Heart left ventricle (tissue), 16 donors: ENCODE data around the gene PPP1R9B. TPM values are rescaled to one million over a fixed set of nuclear protein-coding genes. Genes with fewer than 3 reads are reported as not detected.
A peak's percentile ranks its signal among the peaks of the same experiment; 100 is the strongest.

ENCODE experiments used
- ATAC-seq, 4 donors: fragments of 200-7000 bp; cut with Tn5 transposase; one replicate each; pipeline ENCODE4 v1.9.1; 2020 to 2022; ENCODE audit warnings: moderate library complexity in 4 of 4, mild to moderate bottlenecking in 3 of 4, moderate number of reproducible peaks in 1 of 4
- DNase-seq, 5 donors: peaks; one replicate each; pipeline ENCODE4 v3.0.0-alpha.2; 2020
- H3K27ac ChIP-seq, 12 donors: fragments of 200-600 bp; sonication (generic) in 4 of 12; one replicate each; pipeline versions ENCODE4 v1.5.0 to v1.8.0; 2016 to 2022; ENCODE audit warnings: mild to moderate bottlenecking in 2 of 12
- H3K27me3 ChIP-seq, 9 donors: fragments of 200-600 bp; sonication (generic) in 2 of 9; one replicate each; pipeline versions ENCODE4 v1.5.1 to v1.8.0; 2016 to 2022; ENCODE audit warnings: mild to moderate bottlenecking in 3 of 9
- H3K36me3 ChIP-seq, 9 donors: fragments of 200-600 bp; sonication (generic) in 2 of 9; one replicate each; pipeline versions ENCODE4 v1.5.0 to v1.8.0; 2018 to 2022; ENCODE audit warnings: mild to moderate bottlenecking in 2 of 9
- H3K4me1 ChIP-seq, 12 donors: fragments of 200-600 bp; sonication (generic) in 4 of 12; one replicate each; pipeline versions ENCODE4 v1.5.0 to v1.8.0; 2016 to 2022; ENCODE audit warnings: mild to moderate bottlenecking in 3 of 12
- H3K4me3 ChIP-seq, 12 donors: fragments of 200-600 bp; sonication (generic) in 4 of 12; one replicate each; pipeline versions ENCODE4 v1.5.0 to v1.8.0; 2017 to 2022; ENCODE audit warnings: mild to moderate bottlenecking in 9 of 12, moderate library complexity in 4 of 12
- H3K9me3 ChIP-seq, 12 donors: fragments of 200-600 bp; sonication (generic) in 4 of 12; one replicate each; pipeline versions ENCODE4 v1.5.0 to v1.8.0; 2016 to 2022; ENCODE audit warnings: mild to moderate bottlenecking in 1 of 12
- CTCF ChIP-seq, 12 donors: fragments of 200-600 bp; sonication (generic) in 4 of 12; IDR thresholded peaks; one replicate each; pipeline versions ENCODE4 v1.5.0 to v1.8.0; 2018 to 2022; ENCODE audit warnings: antibody characterized with exemption in 12 of 12, mild to moderate bottlenecking in 5 of 12
- POLR2A ChIP-seq, 2 donors: fragments of 450-650 bp; IDR thresholded peaks; one replicate each; pipeline ENCODE4 v1.6.1; 2017; ENCODE audit warnings: antibody characterized with exemption in 2 of 2, mild to moderate bottlenecking in 2 of 2, moderate library complexity in 2 of 2
- WGBS, 4 donors: extraction: QIAGEN DNeasy Blood & Tissue Kit in 2 of 4; methylation state at CpG; one replicate each; pipeline versions ENCODE4 v1.1.5 to v1.1.7; 2013 to 2018; 5-methylcytosine and 5-hydroxymethylcytosine counted together
- intact Hi-C, 10 donors: fragments of 100-400 bp; cut with DNase I; formaldehyde crosslinking; loops; one replicate each; pipeline versions ENCODE4 v1.11.1 to v1.14.2; 2022
- polyA plus RNA-seq, 2 donors: library from polyadenylated mRNA; stranded (reverse); fragments of 200-250 nt; gene quantifications; one replicate each; pipeline ENCODE4 v1.2.3, GENCODE V29; 2013
- total RNA-seq, 9 donors: library from RNA; depleted of rRNA in 2 of 9; stranded (reverse); fragments of >200 nt in 2 of 9; fragmentation: NEBNext Ultra II Directional in 3 of 9; extraction: Animal tissue kit (Norgen Biotek cat#: 25700) in 3 of 9; gene quantifications; one replicate each; pipeline versions ENCODE4 v1.1.0 to v1.2.4, GENCODE V29; 2016 to 2023
- donor health status: ischemic (EF 13 %, LVEDD 7.1; RV severe dilation, severe dysfunction).
- donor health status: healthy with polysubstance abuse.
- donor health status: DM: no; HTN: yes; CAD: no.
- donor health status: DM: no; HTN: no; CAD: no.
- donor health status: ischemic (EF 25% LVEDD 6.9; RV normal size, moderate dysfunction).
- donor health status: ischemic (EF 25% LVEDD 5.7; RV mildly dilated, moderate dysfunction).
- donor health status: healthy.
- donor health status: DM: yes; HTN: yes; CAD: no.
- donor health status: ischemic (EF 35%, LVEDD 5.7; RV mildly dilated, moderate dysfunction).
- donor health status: nonischemic (EF 11% LVEDD 7.7; RV severe dilation, severe dysfunction).
- donor health status: DM: yes; HTN: yes; CAD: no.
- donor health status: PGD.
- donor health status: ischemic (EF 29% LVEDD 5.4; RV normal size, mild dysfunction).
- donor health status: nonischemic (EF 23%, LVEDD 6.1; RV moderate dilation, normal function).

PPP1R9B gene
- total and polyA plus RNA-seq, 11 donors: 17.0 to 55.9 (median 31.3) TPM

- intact Hi-C loops: loop anchor here in 6 of 10 donors (2.0 to 10.0 kb wide), 3 partner anchors 30 to 54 kb away; partner anchors contain the start of gene SAMD14 (in 3 of the 6)
- Histone ChIP-seq H3K4me1 (peaks cover 0 to 80% (median 23%) of the 10 kb centered on the region in 12 donors), H3K36me3 (peaks cover 0 to 9% (median 3%) of the 10 kb centered on the region in 9 donors), H3K9me3 (no peaks in the 10 kb centered on the region), H3K27ac (peak overlapping the region in 4 of 12 donors; percentile 9 to 94 (median 30)), H3K27me3 (no peaks in the 10 kb centered on the region), H3K4me3 (no peak overlapping the region)
- TF ChIP-seq POLR2A (IDR thresholded peaks at IDR 0.05) (no peak), CTCF (IDR thresholded peaks at IDR 0.05) (peak; percentile 30 to 71 (median 52))
- WGBS, 4 donors: 31 to 45% (median 39%) methylated on average over 14 of the region's 14 CpGs
- DNase-seq (peak in 3 of 5 donors; percentile 47 to 59 (median 52)), ATAC-seq (peak in 3 of 4 donors; percentile 4 to 19 (median 6))
Observed at GRCh38 chr17:50169121-50169764, 18.8 kb upstream of the PPP1R9B start.

GRCh38 chr17:50168319-50168718 is 17.8 kb upstream of the PPP1R9B start:
- Histone ChIP-seq H3K27ac (peak overlapping the region in 1 of 12 donors; percentile 94), H3K27me3 (no peaks in the 10 kb centered on the region), H3K9me3 (no peaks in the 10 kb centered on the region), H3K4me1 (peaks cover 0 to 80% (median 18%) of the 10 kb centered on the region in 12 donors), H3K36me3 (peaks cover 0 to 9% (median 3%) of the 10 kb centered on the region in 9 donors), H3K4me3 (no peak overlapping the region)
- ATAC-seq (no peak), DNase-seq (peak in 2 of 5 donors; percentile 19 to 25)
- intact Hi-C loops: loop anchor here in 6 of 10 donors (2.0 to 10.0 kb wide), 3 partner anchors 30 to 54 kb away; partner anchors contain the start of gene SAMD14 (in 3 of the 6)
- TF ChIP-seq POLR2A (IDR thresholded peaks at IDR 0.05) (no peak), CTCF (IDR thresholded peaks at IDR 0.05) (no peak)
- 73 to 81% (median 76%) methylated on average over 8 to 13 of the region's 13 CpGs for WGBS, 4 donors

- Histone ChIP-seq H3K27me3 (no peaks in the 10 kb centered on the region), H3K27ac (peak overlapping the region in 9 of 12 donors; percentile 13 to 94 (median 46)), H3K4me3 (peak overlapping the region in 9 of 12 donors; percentile 7 to 57 (median 37)), H3K4me1 (peaks cover 0 to 75% (median 17%) of the 10 kb centered on the region in 12 donors), H3K36me3 (peaks cover 0 to 9% (median 3%) of the 10 kb centered on the region in 9 donors), H3K9me3 (no peaks in the 10 kb centered on the region)
- 68 to 82% (median 70%) methylated on average over 15 to 19 of the region's 19 CpGs for WGBS, 4 donors
- ATAC-seq (no peak), DNase-seq (peak in 1 of 5 donors; percentile 23)
- intact Hi-C loops: loop anchor here in 5 of 10 donors (5.0 to 10.0 kb wide), 2 partner anchors 35 to 53 kb away; partner anchors contain the start of gene SAMD14 (in 3 of the 5)
- no peak for TF ChIP-seq CTCF (IDR thresholded peaks at IDR 0.05)
- TF ChIP-seq POLR2A (IDR thresholded peaks at IDR 0.05): no peak
Observed at GRCh38 chr17:50167371-50167770, 16.9 kb upstream of the PPP1R9B start.

GRCh38 chr17:50166518-50167181 is 16.2 kb upstream of the PPP1R9B start:
- DNase-seq (peak in 2 of 5 donors; percentile 5 to 23), ATAC-seq (no peak)
- Histone ChIP-seq H3K27ac (peak overlapping the region; percentile 86 to 100 (median 94)), H3K4me1 (peaks cover 0 to 74% (median 23%) of the 10 kb centered on the region in 12 donors), H3K4me3 (peak overlapping the region; percentile 28 to 64 (median 47)), H3K27me3 (no peaks in the 10 kb centered on the region), H3K36me3 (peaks cover 0 to 9% (median 3%) of the 10 kb centered on the region in 9 donors), H3K9me3 (no peaks in the 10 kb centered on the region)
- 31 to 55% (median 50%) methylated on average over 7 of the region's 7 CpGs for WGBS, 4 donors
- TF ChIP-seq POLR2A (IDR thresholded peaks at IDR 0.05): no peak
- no peak for TF ChIP-seq CTCF (IDR thresholded peaks at IDR 0.05)
- intact Hi-C loops: loop anchor here in 5 of 10 donors (5.0 to 10.0 kb wide), 2 partner anchors 34 to 52 kb away; partner anchors contain the start of gene SAMD14 (in 3 of the 5)
